SH-SY5Y (cell line): ENCODE results near the gene DRG1.

Experiments
- GATA2 ChIP-seq: IDR thresholded peaks from 2 replicates; pipeline ENCODE4 v1.6.1; 2011; ENCODE audit warnings: mild to moderate bottlenecking, low read depth, low read length
- GATA3 ChIP-seq: IDR thresholded peaks from 2 replicates; pipeline ENCODE4 v1.6.1; 2011; ENCODE audit warnings: low read depth, mild to moderate bottlenecking, low read length, moderate library complexity

DNA sequence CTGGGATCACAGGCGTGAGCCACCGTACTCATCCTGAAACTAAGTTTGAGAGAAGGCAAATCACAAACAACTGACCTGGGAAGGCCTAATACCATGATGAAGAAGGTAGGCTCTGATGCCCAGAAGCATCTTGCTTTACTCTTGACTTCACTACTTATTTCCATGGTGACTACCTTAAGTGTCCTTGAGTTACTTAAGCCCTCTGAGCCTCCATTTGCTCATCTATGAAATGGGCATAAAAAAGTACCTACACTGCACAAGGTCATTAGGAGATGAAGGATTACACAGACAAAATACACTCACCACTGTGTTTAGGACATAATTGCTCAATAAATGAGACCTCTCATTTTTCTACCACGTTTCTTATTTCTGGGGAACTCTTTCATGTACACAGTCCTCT lies 62.3 kb downstream of the DRG1 start:
- TF ChIP-seq GATA2 (no peak), GATA3 (no peak)
